Epithelial cell of proximal tubule (primary cell): ENCODE measurements around the gene CAPRIN1. TPM values are rescaled to one million over a fixed set of nuclear protein-coding genes. Genes with fewer than 3 reads are reported as not detected.

Experiments used
- DNase-seq: peaks from one replicate; pipeline ENCODE4 v3.0.0-alpha.2; 2011; ENCODE audit warnings: low read depth
- H3K4me3 ChIP-seq: 2 replicates; pipeline ENCODE4 v1.5.1; 2011; ENCODE audit warnings: low read depth, mild to moderate bottlenecking, low read length
- CTCF ChIP-seq: conservative IDR thresholded peaks from 2 replicates; pipeline ENCODE4 v1.5.1; 2012; ENCODE audit warnings: low read depth, mild to moderate bottlenecking, low read length
- total RNA-seq: library from RNA; depleted of rRNA; stranded (reverse); fragments of >200 nt; gene quantifications from 2 replicates; pipeline ENCODE4 v1.2.3, GENCODE V29; 2015

CAPRIN1 gene
- total RNA-seq, 1 donor from 2014 or later = 172 TPM

GRCh38 chr11:34072041-34072440 lies 20.5 kb downstream of the CAPRIN1 start:
- TF ChIP-seq CTCF = no peak
- DNase-seq = no peak
- no peak overlapping the region for H3K4me3 ChIP-seq

- TF ChIP-seq CTCF = no peak
- no peak for DNase-seq
- H3K4me3 ChIP-seq = no peak overlapping the region
These were observed 21.3 kb downstream of the CAPRIN1 start for GRCh38 chr11:34072832-34073231.

- H3K4me3 ChIP-seq = no peak overlapping the region
- DNase-seq = no peak
- TF ChIP-seq CTCF = no peak
These were observed 22.9 kb downstream of the CAPRIN1 start for GRCh38 chr11:34074391-34074790.

GRCh38 chr11:34075178-34075820 lies 23.8 kb downstream of the CAPRIN1 start:
- H3K4me3 ChIP-seq = no peak overlapping the region
- TF ChIP-seq CTCF = no peak
- DNase-seq = no peak

GRCh38 chr11:34080609-34081008 lies 29.1 kb downstream of the CAPRIN1 start:
- no peak for DNase-seq
- TF ChIP-seq CTCF = no peak
- no peak overlapping the region for H3K4me3 ChIP-seq

GRCh38 chr11:34084637-34085036 lies 33.1 kb downstream of the CAPRIN1 start:
- DNase-seq = no peak
- TF ChIP-seq CTCF = no peak

More at GRCh38 chr11:34084637-34085036, 33.1 kb downstream of the CAPRIN1 start:
- H3K4me3 ChIP-seq = no peak overlapping the region
